PFSK-1 (cell line): ENCODE data around the gene FOXA3.

Source experiments
- FOXP2 ChIP-seq: optimal IDR thresholded peaks from 2 replicates; pipeline ENCODE3; 2011; ENCODE audit warnings: borderline replicate concordance, control low read depth, inconsistent platforms; ENCODE audit not compliant: insufficient read depth; ENCODE audit errors: extremely low read length, extremely low read depth
- POLR2AphosphoS5 ChIP-seq: IDR thresholded peaks from 2 replicates; pipeline ENCODE4 v1.6.1; 2012; ENCODE audit warnings: low read depth, mild to moderate bottlenecking, control low read depth, low read length, moderate library complexity
- SIN3A ChIP-seq: IDR thresholded peaks from 2 replicates; pipeline ENCODE4 v1.6.1; 2012; ENCODE audit warnings: mild to moderate bottlenecking, low read length, moderate library complexity, borderline replicate concordance; ENCODE audit not compliant: insufficient read depth
- TAF1 ChIP-seq: IDR thresholded peaks from 2 replicates; pipeline ENCODE4 v1.6.1; 2012; ENCODE audit warnings: low read length, control low read depth, borderline replicate concordance; ENCODE audit not compliant: insufficient read depth
- TF ChIP-seq, protein P1 (sequence below), 2 experiments: IDR thresholded peaks; 2 replicates each; pipeline versions ENCODE4 v1.6.1 to v1.8.0; 2011 to 2012; ENCODE audit warnings: low read depth in 2 of 2, low read length in 2 of 2, control low read depth in 1 of 2, inconsistent platforms in 1 of 2, mild to moderate bottlenecking in 1 of 2, moderate library complexity in 1 of 2; ENCODE audit not compliant: insufficient read depth in 1 of 2

The FOXA3 gene

DNA sequence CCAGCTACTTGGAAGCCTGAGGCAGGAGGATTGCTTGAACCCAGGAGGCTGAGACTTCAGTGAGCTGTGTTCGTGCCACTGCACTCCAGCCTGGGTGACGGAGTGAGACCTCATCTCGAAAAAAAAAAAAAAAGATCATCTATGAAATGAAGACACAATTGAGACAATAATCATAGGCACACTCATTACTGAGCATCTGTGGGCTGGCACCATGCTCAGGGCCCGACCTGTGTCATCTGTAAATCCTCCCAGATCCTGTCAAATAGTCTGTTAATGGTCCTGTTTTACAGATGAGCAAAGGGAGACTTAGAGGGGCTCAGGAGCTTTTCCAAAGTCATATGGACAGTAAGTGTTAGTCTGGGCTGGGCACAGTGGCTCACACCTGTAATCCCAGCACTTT, 54.6 kb downstream of the FOXA3 start:
- TF ChIP-seq, protein P1, sequence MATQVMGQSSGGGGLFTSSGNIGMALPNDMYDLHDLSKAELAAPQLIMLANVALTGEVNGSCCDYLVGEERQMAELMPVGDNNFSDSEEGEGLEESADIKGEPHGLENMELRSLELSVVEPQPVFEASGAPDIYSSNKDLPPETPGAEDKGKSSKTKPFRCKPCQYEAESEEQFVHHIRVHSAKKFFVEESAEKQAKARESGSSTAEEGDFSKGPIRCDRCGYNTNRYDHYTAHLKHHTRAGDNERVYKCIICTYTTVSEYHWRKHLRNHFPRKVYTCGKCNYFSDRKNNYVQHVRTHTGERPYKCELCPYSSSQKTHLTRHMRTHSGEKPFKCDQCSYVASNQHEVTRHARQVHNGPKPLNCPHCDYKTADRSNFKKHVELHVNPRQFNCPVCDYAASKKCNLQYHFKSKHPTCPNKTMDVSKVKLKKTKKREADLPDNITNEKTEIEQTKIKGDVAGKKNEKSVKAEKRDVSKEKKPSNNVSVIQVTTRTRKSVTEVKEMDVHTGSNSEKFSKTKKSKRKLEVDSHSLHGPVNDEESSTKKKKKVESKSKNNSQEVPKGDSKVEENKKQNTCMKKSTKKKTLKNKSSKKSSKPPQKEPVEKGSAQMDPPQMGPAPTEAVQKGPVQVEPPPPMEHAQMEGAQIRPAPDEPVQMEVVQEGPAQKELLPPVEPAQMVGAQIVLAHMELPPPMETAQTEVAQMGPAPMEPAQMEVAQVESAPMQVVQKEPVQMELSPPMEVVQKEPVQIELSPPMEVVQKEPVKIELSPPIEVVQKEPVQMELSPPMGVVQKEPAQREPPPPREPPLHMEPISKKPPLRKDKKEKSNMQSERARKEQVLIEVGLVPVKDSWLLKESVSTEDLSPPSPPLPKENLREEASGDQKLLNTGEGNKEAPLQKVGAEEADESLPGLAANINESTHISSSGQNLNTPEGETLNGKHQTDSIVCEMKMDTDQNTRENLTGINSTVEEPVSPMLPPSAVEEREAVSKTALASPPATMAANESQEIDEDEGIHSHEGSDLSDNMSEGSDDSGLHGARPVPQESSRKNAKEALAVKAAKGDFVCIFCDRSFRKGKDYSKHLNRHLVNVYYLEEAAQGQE (IDR thresholded peaks at IDR 0.05; ENCODE audit: insufficient read depth in 1 of 2, low read depth in 2 of 2, low read length in 2 of 2), result no peak
- TF ChIP-seq POLR2AphosphoS5 (no peak), FOXP2 (no peak), TAF1 (no peak), SIN3A (no peak)

DNA sequence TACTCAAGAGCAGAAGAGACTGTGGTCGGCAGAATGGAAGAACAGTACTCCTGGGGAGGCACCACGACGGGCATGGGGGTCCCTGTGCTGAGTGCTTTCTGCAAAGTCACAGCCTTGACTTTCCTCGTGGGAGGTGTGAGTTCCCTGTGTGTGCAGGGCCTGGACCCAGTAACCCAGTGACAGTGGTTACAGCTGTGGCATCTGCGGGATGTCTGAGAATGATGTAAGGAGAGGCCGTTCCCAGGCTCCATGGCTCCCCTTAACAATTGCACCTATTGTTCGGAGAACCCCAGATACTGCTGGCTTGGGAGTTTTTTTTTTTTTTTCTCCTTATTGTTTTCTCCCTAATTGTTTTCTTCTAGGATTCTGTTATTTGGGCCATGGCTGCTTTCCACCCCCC, 55.6 kb downstream of the FOXA3 start:
- TF ChIP-seq TAF1, result no peak
- TF ChIP-seq FOXP2, result no peak
- no peak for TF ChIP-seq SIN3A
- TF ChIP-seq POLR2AphosphoS5, result no peak
- TF ChIP-seq, protein P1 (IDR thresholded peaks at IDR 0.05; ENCODE audit: insufficient read depth in 1 of 2, low read depth in 2 of 2, low read length in 2 of 2), result no peak

DNA sequence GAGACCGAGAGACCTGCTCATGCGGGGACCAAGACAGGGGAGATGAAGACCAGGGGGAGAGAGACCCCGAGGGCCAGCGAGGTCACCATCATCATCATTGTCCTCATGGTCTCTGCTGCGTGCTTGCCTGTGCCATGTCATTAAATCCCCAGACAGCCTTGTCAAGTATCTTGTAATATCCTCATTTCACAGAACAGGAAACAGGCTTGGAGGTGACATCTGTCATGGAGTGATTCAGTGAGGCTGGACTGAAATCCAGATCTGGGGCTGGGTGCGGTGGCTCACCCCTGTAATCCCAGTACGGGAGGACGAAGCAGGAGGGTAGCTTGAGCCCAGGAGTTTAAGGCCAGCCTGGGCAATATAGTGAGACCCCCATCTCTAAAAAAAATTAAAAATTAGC, 56.3 kb downstream of the FOXA3 start:
- TF ChIP-seq FOXP2 (no peak), POLR2AphosphoS5 (no peak), TAF1 (no peak), SIN3A (no peak)
- TF ChIP-seq, protein P1 (IDR thresholded peaks at IDR 0.05; ENCODE audit: insufficient read depth in 1 of 2, low read depth in 2 of 2, low read length in 2 of 2), result no peak

- TF ChIP-seq TAF1 (no peak), POLR2AphosphoS5 (no peak), FOXP2 (no peak)
- TF ChIP-seq, protein P1 (IDR thresholded peaks at IDR 0.05; ENCODE audit: insufficient read depth in 1 of 2, low read depth in 2 of 2, low read length in 2 of 2), result no peak
Measured at GRCh38 chr19:45922281-45922680, 58.2 kb downstream of the FOXA3 start.
